ENCODE results near the gene UNG. TPM values are rescaled to one million over a fixed set of nuclear protein-coding genes. Genes with fewer than 3 reads are reported as not detected.
A peak's percentile ranks its signal among the peaks of the same experiment; 100 is the strongest.

UNG gene
- total RNA-seq, 1 donor from 2014 or later = 49.3 TPM

DNA sequence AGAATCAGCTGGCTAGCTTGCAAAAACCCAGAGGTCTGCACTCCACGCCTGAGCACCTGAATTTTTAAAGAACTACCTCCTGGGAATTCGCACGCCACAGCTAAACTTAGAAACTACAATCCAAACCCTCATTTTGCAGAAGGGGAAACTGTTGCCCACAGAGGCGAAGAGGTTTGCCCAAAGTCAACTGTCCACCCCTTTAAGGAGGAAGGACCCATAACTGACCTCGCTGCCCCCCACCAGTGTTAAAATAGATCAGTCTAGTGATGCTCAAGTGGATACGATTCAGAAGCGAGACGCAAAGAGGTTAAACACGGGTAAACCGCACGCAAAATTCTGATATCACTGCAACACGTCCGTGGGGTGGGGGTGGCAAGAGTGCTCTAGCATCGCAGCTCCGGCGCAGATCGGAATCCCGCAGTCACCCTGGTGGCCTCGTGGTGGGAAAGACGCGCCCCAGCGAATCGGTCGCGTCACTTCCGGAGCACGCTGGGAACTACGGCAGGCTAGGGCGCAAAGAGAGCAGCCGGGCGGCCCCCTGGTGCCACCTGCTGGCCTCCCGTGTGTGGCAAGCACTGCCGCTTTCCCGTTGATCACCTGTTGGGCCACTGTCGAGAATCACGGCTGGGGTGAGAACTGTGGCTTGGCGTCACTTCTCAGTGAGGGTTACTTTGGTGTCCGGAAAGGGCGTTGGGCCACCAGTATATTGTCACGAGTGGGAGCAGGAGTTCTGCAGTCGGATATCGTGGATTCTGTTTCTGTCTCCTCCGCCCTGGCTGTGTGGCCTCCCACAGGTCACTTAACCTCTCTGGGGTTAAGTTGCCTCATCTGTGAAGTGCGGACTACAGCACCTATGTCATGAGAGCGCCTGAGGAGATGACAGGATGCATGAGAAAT is 4.1 kb upstream of the UNG start, which contains the start of gene ALKBH2:
TSS of gene ALKBH2 (minus strand) at position 451 of the 897 bp plus-strand sequence. CDS start 686 bp downstream, outside the sequence.
- Histone ChIP-seq H3K27me3 (ENCODE audit: control insufficient read depth, insufficient read depth, low read length) (no peaks in the 10 kb centered on the region), H3K36me3 (ENCODE audit: control insufficient read depth, insufficient read depth, low read length) (no peaks in the 10 kb centered on the region), H3K4me3 (ENCODE audit: low read depth, low read length) (peak within 1 kb of the TSS; percentile 71)
- TF ChIP-seq, protein P1, sequence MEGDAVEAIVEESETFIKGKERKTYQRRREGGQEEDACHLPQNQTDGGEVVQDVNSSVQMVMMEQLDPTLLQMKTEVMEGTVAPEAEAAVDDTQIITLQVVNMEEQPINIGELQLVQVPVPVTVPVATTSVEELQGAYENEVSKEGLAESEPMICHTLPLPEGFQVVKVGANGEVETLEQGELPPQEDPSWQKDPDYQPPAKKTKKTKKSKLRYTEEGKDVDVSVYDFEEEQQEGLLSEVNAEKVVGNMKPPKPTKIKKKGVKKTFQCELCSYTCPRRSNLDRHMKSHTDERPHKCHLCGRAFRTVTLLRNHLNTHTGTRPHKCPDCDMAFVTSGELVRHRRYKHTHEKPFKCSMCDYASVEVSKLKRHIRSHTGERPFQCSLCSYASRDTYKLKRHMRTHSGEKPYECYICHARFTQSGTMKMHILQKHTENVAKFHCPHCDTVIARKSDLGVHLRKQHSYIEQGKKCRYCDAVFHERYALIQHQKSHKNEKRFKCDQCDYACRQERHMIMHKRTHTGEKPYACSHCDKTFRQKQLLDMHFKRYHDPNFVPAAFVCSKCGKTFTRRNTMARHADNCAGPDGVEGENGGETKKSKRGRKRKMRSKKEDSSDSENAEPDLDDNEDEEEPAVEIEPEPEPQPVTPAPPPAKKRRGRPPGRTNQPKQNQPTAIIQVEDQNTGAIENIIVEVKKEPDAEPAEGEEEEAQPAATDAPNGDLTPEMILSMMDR (IDR thresholded peaks at IDR 0.05; ENCODE audit: insufficient read depth, low read length, poor library complexity, severe bottlenecking) = peak; percentile 97
- no peak for DNase-seq (ENCODE audit: low read depth)

DNA sequence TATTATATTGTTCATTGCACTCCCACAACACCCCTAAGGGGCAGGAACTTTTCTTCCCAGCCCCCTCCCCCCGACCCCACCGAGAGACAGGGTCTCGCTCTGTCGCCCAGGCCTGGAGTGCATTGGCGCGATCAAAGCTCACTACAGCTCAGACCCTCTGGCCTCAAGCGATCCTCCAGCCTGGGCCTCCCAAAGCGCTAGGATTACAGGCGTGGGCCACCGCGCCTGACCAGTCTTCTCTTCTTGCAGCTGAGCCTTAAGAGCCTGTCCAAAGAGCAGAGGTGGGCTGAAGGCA is 310 bp upstream of the UNG start:
- DNase-seq (ENCODE audit: low read depth) = no peak
- H3K36me3 ChIP-seq (ENCODE audit: control insufficient read depth, insufficient read depth, low read length) = no peaks in the 10 kb centered on the region
- H3K27me3 ChIP-seq (ENCODE audit: control insufficient read depth, insufficient read depth, low read length) = no peaks in the 10 kb centered on the region
- TF ChIP-seq, protein P1 (IDR thresholded peaks at IDR 0.05; ENCODE audit: insufficient read depth, low read length, poor library complexity, severe bottlenecking) = no peak
- peak overlapping the region; percentile 63 for H3K4me3 ChIP-seq (ENCODE audit: low read depth, low read length)

DNA sequence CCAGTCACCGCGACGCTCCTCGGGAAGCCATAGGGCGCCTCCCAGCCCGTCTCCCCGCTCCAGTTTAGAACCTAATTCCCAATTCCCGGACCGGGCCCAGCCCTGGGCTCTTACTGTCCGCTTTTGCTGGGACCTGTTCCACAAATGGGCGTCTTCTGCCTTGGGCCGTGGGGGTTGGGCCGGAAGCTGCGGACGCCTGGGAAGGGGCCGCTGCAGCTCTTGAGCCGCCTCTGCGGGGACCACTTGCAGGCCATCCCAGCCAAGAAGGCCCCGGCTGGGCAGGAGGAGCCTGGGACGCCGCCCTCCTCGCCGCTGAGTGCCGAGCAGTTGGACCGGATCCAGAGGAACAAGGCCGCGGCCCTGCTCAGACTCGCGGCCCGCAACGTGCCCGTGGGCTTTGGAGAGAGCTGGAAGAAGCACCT is 797 bp downstream of the UNG start:
- Histone ChIP-seq H3K27me3 (ENCODE audit: control insufficient read depth, insufficient read depth, low read length) (no peaks in the 10 kb centered on the region), H3K36me3 (ENCODE audit: control insufficient read depth, insufficient read depth, low read length) (no peaks in the 10 kb centered on the region), H3K4me3 (ENCODE audit: low read depth, low read length) (peak overlapping the region; percentile 63)
- TF ChIP-seq, protein P1 (IDR thresholded peaks at IDR 0.05; ENCODE audit: insufficient read depth, low read length, poor library complexity, severe bottlenecking) = no peak
- no peak for DNase-seq (ENCODE audit: low read depth)

DNA sequence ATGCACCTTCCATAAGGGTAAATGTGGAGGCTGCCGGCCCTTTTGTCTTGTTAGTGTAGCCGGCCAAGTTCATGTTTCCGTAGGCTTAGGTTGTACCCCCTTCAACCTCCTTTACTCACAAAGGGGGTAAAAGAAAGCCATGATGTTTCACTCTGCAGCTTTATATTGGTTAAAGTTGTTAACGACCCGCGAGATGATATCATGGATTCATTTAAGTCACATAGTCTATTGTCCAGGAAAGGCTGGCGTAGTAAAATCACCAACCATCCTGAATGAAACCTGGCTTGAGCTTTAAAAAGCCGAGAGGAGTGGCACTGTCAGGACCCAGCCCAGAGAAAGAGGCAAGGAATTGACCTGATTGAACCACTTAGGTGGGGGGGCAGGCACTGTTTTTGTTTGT is 1.3 kb downstream of the UNG start:
- DNase-seq (ENCODE audit: low read depth) = no peak
- H3K36me3 ChIP-seq (ENCODE audit: control insufficient read depth, insufficient read depth, low read length) = no peaks in the 10 kb centered on the region
- H3K27me3 ChIP-seq (ENCODE audit: control insufficient read depth, insufficient read depth, low read length) = no peaks in the 10 kb centered on the region
- H3K4me3 ChIP-seq (ENCODE audit: low read depth, low read length) = peak overlapping the region; percentile 63
- TF ChIP-seq, protein P1 (IDR thresholded peaks at IDR 0.05; ENCODE audit: insufficient read depth, low read length, poor library complexity, severe bottlenecking) = no peak

DNA sequence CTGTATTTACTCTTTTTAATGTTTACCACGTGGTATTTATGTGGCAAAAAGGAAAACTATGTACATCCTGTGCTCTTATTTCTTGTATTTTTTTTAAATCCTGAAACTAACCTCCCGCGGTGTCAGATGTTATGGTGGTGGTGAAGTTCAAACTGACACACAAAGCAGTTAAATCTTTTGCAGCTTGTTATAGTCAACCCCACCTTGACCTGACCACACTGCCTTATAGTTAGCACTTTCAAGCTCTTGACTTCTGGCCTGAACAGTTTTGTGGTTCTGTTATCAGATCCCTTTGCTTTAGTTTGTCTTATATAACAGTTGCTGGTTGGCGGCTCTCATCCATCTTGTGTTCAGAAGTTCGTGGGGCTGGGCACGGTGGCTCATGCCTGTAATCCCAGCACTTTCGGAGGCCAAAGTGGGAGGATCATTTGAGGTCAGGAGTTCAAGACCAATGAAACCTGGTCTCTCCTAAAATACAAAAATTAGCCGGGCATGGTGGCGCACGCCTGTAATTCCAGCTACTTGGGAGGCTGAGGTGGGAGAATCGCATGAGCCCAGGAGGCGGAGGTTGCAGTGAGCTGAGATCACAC is 2.1 kb downstream of the UNG start:
- TF ChIP-seq, protein P1 (IDR thresholded peaks at IDR 0.05; ENCODE audit: insufficient read depth, low read length, poor library complexity, severe bottlenecking) = no peak
- no peaks in the 10 kb centered on the region for H3K36me3 ChIP-seq (ENCODE audit: control insufficient read depth, insufficient read depth, low read length)
- DNase-seq (ENCODE audit: low read depth) = no peak
- H3K4me3 ChIP-seq (ENCODE audit: low read depth, low read length) = no peak overlapping the region
- no peaks in the 10 kb centered on the region for H3K27me3 ChIP-seq (ENCODE audit: control insufficient read depth, insufficient read depth, low read length)

Data from kidney epithelial cell (primary cell).